Stimulated activated CD8-positive, alpha-beta memory T cell treated with anti-CD3 and anti-CD28 coated beads, Interleukin-2, amount 100 ng/mL, for 48 hours (primary cell): Measurements from ENCODE around the gene ZNF438.

Experiments
- DNase-seq, 2 donors: peaks; one replicate each; pipeline ENCODE4 v3.0.0-alpha.2; 2020; ENCODE audit warnings: low read depth in 2 of 2

Gene ZNF438

DNA sequence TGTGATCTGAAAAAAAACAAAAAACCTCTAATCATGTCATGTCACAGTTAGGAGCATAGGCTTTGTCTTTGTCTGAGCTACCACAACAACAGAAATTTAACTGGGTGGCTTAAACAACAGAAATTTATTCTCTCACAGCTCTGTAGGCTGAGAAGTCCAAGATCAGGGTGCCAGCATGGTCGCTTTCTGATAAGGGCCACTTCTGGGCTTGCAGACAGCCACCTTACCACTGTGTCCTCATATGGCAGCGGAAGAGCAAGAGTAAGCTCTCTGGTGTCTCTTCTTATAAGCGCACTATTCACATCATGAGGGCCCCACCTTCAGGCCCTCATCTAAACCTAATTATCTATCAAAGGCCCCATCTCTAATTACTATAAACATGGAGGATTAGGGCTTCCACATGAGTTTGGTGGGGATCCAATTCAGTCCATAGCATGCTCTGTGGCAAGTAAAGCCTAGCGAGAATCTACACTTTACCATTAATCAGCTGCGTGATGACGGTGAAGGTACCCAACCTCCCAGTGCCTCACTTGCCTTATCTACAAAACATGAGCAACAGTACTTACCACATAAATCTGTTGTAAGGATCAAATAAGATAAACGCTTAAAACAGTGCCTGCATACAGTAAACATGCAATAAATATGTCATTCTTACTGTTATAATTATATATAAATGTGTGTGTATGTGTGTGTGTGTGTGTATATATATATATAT lies 17.3 kb downstream of the ZNF438 start:
- no peak for DNase-seq

DNA sequence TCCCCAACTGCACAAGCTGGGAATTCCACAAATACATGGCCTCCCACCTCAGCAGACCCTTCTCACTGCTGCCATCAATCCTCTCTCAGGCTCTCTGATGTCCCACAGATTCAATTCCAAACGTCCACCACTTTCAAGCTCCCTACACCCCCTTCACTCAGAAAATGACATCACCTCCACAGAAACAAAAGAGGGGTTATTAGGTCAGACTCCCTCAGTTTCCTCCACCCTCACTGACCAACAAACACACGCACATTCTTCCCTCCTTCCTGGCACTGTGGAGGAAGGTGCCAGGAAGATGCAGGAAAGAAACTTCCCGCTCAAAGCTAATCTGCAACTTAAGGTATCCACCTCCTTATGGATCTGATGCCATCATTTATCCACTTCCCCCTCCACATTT lies 18.3 kb downstream of the ZNF438 start:
- DNase-seq: no peak

DNA sequence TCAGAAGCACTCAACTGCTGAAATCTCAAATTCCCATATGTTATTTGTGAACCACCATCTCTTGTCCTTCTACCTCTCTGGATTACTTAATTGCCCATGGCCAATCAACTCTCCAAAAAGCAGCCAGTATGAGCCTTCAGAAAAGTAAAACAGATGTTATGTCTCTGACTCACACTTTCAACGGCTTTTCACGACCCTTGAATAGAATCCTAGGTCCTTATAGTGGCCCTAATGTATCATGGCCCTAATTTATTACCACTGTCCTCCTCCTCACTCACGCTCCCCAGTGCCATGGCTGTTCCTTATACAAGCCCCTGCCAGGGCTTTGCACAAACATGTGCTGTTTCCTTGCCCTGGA lies 20.0 kb downstream of the ZNF438 start:
- no peak for DNase-seq

GRCh38 chr10:31011017-31011664 lies 20.5 kb downstream of the ZNF438 start:
- DNase-seq: no peak

GRCh38 chr10:31010062-31010461 lies 21.6 kb downstream of the ZNF438 start:
- DNase-seq: no peak

GRCh38 chr10:31005895-31006294 lies 25.8 kb downstream of the ZNF438 start:
- DNase-seq: no peak

DNA sequence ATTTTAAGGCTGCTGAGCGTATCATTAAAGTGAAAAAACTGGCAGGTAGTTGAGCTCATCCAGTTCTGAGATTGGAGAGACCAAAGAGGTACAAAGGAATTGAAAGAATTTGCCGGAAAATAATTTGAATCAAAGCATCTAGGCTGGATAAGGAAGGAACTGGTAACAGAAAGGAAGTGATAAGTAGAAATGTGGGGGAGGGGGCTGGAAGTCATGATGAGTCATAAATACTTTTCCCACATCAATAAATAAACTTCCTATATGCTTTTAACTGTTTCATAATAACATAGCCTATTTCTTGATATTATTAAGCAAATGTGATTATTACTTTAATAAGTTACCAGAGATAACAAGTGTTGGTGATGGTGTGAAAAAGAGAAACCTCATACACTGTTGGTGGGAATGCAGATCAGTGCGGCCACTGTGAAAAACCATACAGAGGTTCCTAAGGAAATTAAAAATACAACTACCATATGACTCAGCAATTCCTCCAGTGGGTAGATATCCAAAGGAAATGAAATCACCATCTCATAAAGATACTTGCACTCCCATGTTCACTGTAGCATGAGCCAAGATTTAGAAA lies 27.0 kb downstream of the ZNF438 start:
- DNase-seq: no peak

DNA sequence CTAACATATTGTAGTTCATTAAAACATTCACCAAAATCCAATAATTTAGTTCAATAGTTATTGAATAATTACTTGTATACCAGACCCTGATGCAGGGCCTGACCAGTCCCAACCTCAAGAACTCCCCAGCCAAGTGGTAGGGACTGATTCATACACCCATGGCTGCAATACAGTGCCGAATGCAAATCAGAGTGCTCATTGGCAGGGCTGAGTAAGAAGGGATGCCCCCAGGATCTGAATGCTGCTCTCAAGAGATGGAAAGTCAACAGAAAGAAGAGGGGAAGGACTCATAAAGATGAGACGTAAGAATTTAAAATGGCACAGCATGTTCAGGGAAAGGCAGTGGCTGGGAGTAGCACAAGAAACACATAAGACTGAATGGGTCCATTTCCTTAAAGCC lies 29.9 kb downstream of the ZNF438 start:
- no peak for DNase-seq

- DNase-seq: no peak
Measured at GRCh38 chr10:31000867-31001266, 30.8 kb downstream of the ZNF438 start.

- DNase-seq: no peak
Measured at GRCh38 chr10:31000071-31000782, 31.4 kb downstream of the ZNF438 start.

GRCh38 chr10:30999070-30999712 lies 32.5 kb downstream of the ZNF438 start:
- DNase-seq: no peak

DNA sequence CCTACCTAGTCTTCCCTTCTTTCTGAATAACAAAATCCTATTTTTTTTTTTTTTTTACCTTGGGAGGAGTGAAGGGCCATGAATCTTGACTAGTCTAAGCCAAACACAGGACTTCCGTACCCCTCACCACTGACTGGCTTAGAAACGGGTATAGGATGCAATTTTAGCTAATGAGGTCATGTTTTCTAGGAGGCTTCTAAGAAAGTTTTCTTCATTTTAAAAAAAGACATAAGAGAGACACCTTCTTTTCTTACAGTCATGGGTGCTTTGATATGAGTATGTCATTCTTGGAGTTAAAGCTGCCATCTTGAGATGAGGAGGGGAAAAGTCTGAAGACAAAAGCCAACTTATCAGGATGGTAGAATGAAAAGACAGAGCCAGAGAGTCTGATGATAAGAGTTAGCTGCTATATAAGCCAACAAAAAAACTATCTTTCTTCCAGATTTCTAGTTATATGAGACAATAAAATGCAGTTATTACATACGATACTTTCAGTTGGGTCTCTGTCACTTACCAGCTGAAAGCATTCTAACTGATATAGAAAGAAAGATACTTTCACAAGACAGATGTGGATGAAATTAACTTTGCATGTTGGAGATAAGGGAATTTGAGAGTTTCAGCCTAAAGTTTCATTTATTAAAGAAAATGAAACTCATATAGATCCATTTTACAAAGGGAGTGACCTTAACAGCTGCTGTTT lies 34.0 kb downstream of the ZNF438 start:
- no peak for DNase-seq

DNA sequence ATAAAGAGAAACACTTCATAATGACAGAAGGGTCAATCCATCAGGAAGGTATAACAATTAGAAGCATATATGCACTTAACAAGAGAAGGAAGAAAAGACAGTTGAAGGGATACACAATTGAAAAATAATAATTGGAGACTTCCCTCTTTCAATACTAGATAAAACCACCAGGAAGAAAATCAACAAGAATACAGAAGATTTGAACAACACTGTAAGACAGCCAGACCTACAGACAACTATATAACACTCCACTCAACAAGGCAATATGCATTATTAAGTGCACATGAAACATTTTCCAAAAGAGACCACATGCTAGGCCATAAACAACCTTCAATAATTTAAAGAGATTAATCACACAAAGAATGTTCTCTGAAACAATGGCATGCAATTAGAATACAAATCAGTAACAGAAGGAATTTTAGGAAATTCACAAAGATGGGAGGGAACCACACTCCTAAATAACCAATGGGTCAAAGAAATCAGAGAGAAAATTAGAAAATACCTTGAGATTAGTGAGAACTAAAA lies 35.1 kb downstream of the ZNF438 start:
- no peak for DNase-seq

GRCh38 chr10:30995081-30995770 lies 36.4 kb downstream of the ZNF438 start:
- no peak for DNase-seq

- DNase-seq: no peak
Measured at GRCh38 chr10:30993155-30993554, 38.5 kb downstream of the ZNF438 start.

GRCh38 chr10:30992681-30993080 lies 39.0 kb downstream of the ZNF438 start:
- DNase-seq: no peak

DNA sequence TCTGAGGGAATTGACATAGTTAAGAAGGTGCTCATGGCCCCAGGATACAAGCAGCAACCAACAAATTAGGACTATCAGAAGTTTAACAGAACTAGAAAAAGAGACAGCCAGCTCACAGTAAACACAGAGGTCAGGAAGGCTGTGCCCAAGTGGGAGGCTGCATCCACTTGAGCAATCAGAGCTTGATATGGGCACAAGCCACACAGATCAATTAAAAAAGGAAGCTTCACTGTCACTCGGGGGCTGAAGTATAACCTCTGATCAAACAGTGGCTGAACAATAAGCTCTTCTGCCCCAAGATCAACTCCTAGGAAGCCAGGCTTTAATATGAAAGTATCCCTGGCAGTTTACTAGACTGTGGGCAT lies 40.0 kb downstream of the ZNF438 start:
- DNase-seq: no peak

DNA sequence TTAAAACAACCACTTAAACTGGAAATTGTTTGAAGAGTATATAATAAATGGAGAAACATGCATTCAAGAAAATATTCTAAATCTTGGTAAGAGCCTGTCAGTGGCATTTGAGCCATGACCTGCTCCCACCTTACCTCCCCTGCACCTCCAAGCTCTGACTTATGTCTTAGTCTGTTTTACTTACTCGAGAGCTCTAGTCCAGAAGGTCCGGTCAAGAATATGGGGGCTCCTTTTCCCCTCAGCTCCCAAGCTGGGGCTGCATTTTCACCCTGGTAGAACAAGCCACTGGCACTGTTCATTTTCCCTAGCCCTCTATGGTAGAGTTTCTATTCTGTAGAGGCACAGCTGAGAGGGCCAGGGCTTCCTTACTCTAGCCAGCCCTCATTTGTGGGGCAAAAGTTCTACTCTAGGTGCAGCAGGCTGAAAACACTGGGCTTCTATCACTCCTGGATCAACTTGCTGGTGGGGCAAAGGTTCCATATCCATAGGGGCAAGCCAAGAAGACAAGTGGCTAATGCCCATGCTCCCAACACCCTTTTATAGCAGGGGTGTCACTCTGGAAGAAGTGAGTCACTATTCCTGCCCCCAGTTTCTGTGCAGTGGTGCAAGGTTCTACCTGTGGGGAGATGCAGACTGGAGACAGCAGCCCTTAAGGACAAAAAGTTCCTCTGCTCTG lies 40.6 kb downstream of the ZNF438 start:
- no peak for DNase-seq

DNA sequence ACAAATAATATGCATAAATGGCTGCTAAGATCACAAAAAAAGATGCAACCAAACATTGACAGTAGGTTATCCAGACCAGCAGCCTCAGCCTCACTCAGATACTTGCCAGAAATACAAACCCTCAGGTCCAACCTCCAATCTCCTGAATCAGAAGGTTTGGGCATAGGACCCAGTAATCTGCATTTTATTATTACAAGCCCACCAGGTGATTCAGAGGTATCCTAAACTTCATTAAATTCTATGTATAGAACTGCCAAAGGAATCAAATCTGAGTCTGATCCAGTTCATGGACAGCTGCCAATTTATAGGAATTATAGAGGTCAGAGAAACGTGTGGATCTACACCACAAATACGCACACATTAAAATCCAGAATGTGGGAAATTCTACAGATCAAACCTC lies 41.3 kb downstream of the ZNF438 start:
- DNase-seq: no peak

GRCh38 chr10:30988831-30989435 lies 42.7 kb downstream of the ZNF438 start:
- no peak for DNase-seq
